Ishikawa (cell line): ENCODE measurements around the gene SESN1.

ENCODE experiments used
- RAD21 ChIP-seq: IDR thresholded peaks from 2 replicates; pipeline ENCODE4 v1.6.1; 2012; ENCODE audit warnings: low read depth
- USF1 ChIP-seq: IDR thresholded peaks from 2 replicates; pipeline ENCODE4 v1.6.1; 2012
- ZBTB7A ChIP-seq: IDR thresholded peaks from 2 replicates; pipeline ENCODE4 v1.6.1; 2012; ENCODE audit warnings: low read depth

GRCh38 chr6:109060571-109060970 is 34.1 kb downstream of the SESN1 start:
- TF ChIP-seq USF1 = no peak
- TF ChIP-seq RAD21 = no peak
- TF ChIP-seq ZBTB7A = no peak
